Esophagus muscularis mucosa (tissue), 3 donors: Measurements from ENCODE around the gene IGFBP6.
A peak's percentile ranks its signal among the peaks of the same experiment; 100 is the strongest.

Experiments
- POLR2AphosphoS5 ChIP-seq, 2 donors: sonication (generic); formaldehyde crosslinking; IDR thresholded peaks; one replicate each; pipeline ENCODE4 v1.6.1; 2017; ENCODE audit warnings: antibody characterized with exemption in 2 of 2
- TF ChIP-seq, protein P1 (sequence below), 3 experiments: fragments of 200-600 bp in 2 of 3; fragments of 450-650 bp in 1 of 3; sonication (generic) in 2 of 3; IDR thresholded peaks; one replicate each; pipeline ENCODE4 v1.5.1; 2017 to 2019; ENCODE audit warnings: antibody characterized with exemption in 3 of 3, mild to moderate bottlenecking in 2 of 3, moderate library complexity in 1 of 3

DNA sequence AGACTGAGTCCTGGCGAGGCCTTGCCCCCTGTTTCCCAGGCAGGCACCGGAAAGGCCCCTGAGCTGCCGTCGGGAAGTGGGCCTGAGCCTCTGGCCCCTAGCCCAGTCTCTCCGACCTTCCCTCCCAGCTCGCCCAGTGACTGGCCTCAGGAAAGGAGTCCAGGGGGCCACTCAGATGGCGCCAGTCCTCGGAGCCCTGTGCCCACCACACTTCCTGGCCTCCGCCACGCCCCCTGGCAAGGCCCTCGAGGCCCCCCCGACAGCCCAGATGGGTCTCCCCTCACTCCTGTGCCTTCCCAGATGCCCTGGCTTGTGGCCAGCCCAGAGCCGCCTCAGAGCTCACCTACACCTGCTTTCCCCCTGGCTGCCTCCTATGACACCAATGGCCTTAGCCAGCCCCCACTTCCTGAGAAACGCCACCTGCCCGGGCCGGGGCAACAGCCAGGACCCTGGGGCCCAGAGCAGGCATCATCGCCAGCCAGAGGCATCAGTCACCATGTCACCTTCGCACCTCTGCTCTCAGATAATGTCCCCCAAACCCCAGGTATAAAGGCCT is 36.7 kb upstream of the IGFBP6 start:
- TF ChIP-seq, protein P1, sequence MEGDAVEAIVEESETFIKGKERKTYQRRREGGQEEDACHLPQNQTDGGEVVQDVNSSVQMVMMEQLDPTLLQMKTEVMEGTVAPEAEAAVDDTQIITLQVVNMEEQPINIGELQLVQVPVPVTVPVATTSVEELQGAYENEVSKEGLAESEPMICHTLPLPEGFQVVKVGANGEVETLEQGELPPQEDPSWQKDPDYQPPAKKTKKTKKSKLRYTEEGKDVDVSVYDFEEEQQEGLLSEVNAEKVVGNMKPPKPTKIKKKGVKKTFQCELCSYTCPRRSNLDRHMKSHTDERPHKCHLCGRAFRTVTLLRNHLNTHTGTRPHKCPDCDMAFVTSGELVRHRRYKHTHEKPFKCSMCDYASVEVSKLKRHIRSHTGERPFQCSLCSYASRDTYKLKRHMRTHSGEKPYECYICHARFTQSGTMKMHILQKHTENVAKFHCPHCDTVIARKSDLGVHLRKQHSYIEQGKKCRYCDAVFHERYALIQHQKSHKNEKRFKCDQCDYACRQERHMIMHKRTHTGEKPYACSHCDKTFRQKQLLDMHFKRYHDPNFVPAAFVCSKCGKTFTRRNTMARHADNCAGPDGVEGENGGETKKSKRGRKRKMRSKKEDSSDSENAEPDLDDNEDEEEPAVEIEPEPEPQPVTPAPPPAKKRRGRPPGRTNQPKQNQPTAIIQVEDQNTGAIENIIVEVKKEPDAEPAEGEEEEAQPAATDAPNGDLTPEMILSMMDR (IDR thresholded peaks at IDR 0.05), result no peak
- TF ChIP-seq POLR2AphosphoS5 (IDR thresholded peaks at IDR 0.05), result peak in 1 of 2 donors; percentile 10
